Activated T-helper 17 cell treated with anti-CD3 and anti-CD28 coated beads, Interleukin-2, amount 50 U/mL, for 72 hours (primary cell): ENCODE measurements around the gene RNASE9. TPM values are rescaled to one million over a fixed set of nuclear protein-coding genes. Genes with fewer than 3 reads are reported as not detected.
"Not testable (repeated sequence)": the region's sequence is repeated elsewhere in the genome, so short reads cannot be mapped to it uniquely, and the experiment has no call there.

Experiments
- ATAC-seq: fragments of 150-1000 bp; cut with Tn5 transposase; replicated peaks from 2 replicates; pipeline ENCODE4 v1.10.0; 2021; ENCODE audit warnings: mild to moderate bottlenecking, moderate library complexity
- H3K27ac Mint-ChIP-seq: one replicate; pipeline ENCODE4 v1.8.0; 2022; ENCODE audit warnings: mixed read lengths
- H3K27me3 Mint-ChIP-seq: one replicate; pipeline ENCODE4 v1.8.0; 2022; ENCODE audit warnings: mixed read lengths
- H3K36me3 Mint-ChIP-seq: one replicate; pipeline ENCODE4 v1.8.0; 2022; ENCODE audit warnings: low read depth, mild to moderate bottlenecking, mixed read lengths
- H3K4me1 Mint-ChIP-seq: one replicate; pipeline ENCODE4 v1.8.0; 2022; ENCODE audit warnings: mixed read lengths
- H3K4me3 Mint-ChIP-seq: one replicate; pipeline ENCODE4 v1.8.0; 2022; ENCODE audit warnings: mild to moderate bottlenecking, mixed read lengths
- H3K9me3 Mint-ChIP-seq: one replicate; pipeline ENCODE4 v1.8.0; 2022; ENCODE audit warnings: mixed read lengths
- total RNA-seq, 2 donors: library from RNA; stranded (reverse); gene quantifications; one replicate each; pipeline ENCODE4 v1.2.3, GENCODE V29; 2022

The RNASE9 gene
- total RNA-seq, 2 donors from 2014 or later = not detected

DNA sequence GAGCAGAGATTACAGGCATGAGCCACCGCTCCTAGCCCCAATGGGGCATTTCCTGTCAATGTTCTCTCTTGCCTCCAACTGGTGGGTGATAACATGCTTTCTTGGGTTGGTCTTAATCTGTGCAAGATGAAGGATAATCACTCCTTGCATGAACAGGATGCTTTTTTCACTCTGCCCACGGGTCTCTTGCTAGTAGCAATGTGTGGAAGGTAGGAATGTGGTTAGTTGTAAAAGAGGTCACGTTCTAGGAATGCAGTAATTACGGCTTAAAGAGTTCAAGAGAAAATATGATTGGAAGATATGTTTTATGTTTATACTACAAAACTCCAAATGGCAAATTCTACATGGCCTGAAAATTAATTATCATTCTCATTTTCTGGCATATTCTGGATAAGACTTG is 45.0 kb downstream of the RNASE9 start:
- Mint-ChIP-seq H3K4me3 (no peak overlapping the region), H3K27ac (no peak overlapping the region), H3K4me1 (no peaks in the 10 kb centered on the region), H3K36me3 (no peaks in the 10 kb centered on the region), H3K9me3 (no peaks in the 10 kb centered on the region), H3K27me3 (no peaks in the 10 kb centered on the region)
- no peak for ATAC-seq

GRCh38 chr14:20512177-20512905 is 48.5 kb downstream of the RNASE9 start:
- Mint-ChIP-seq H3K4me1 (no peaks in the 10 kb centered on the region), H3K4me3 (no peak overlapping the region), H3K9me3 (no peaks in the 10 kb centered on the region), H3K36me3 (no peaks in the 10 kb centered on the region), H3K27me3 (no peaks in the 10 kb centered on the region), H3K27ac (no peak overlapping the region)
- no peak for ATAC-seq

DNA sequence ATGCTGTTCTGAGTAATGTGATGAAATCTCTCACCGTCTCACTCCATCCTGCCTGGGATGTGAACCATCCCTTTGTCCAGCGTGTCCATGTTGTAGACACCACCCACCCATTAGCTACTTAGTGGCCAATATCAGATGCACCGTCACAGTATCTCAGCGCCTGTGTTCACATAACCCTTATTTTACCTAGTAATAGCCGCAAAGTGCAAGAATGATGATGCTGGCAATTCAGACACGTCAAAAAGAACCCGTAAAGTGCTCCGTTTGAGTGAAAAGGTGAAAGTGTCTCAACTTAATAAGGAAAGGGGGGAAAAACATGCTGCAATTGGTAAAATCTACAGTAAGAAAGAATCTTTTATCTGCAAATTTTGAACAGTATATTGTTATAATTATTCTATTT is 52.5 kb downstream of the RNASE9 start:
- Mint-ChIP-seq H3K4me3 (no peak overlapping the region), H3K9me3 (no peaks in the 10 kb centered on the region), H3K27me3 (no peaks in the 10 kb centered on the region), H3K4me1 (no peaks in the 10 kb centered on the region), H3K27ac (no peak overlapping the region), H3K36me3 (no peaks in the 10 kb centered on the region)
- ATAC-seq = no peak

DNA sequence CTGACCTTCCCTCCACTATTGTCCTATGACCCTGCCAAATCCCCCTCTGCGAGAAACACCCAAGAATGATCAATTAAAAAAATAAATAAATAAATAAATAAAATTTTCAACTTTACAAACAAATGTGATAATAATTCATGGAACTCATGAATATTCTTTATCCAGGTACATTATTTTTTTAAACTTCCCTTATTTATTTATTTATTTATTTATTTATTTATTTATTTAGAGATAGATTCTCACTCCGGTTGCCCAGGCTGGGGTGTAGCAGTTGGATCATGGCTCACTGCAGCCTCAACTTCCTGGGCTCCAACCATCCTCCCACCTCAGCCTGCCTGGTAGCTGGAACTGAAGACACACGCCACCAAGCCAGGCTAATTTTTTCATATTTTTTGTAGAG is 53.3 kb downstream of the RNASE9 start:
- ATAC-seq, H3K36me3 Mint-ChIP-seq, H3K27ac Mint-ChIP-seq, H3K4me1 Mint-ChIP-seq, H3K4me3 Mint-ChIP-seq, H3K9me3 Mint-ChIP-seq, H3K27me3 Mint-ChIP-seq: not testable (repeated sequence)

DNA sequence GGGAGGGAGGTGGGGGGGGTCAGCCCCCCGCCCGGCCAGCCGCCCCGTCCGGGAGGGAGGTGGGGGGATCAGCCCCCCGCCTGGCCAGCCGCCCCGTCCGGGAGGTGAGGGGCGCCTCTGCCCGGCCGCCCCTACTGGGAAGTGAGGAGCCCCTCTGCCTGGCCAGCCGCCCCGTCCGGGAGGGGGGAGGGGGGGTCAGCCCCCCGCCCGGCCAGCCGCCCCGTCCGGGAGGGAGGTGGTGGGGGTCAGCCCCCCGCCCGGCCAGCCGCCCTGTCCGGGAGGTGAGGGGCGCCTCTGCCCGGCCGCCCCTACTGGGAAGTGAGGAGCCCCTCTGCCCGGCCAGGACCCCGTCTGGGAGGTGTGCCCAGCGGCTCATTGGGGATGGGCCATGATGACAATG is 54.1 kb downstream of the RNASE9 start:
- not testable (repeated sequence) for H3K36me3 Mint-ChIP-seq, ATAC-seq, H3K4me3 Mint-ChIP-seq, H3K27ac Mint-ChIP-seq, H3K4me1 Mint-ChIP-seq, H3K27me3 Mint-ChIP-seq, H3K9me3 Mint-ChIP-seq

GRCh38 chr14:20506276-20506675 is 54.6 kb downstream of the RNASE9 start:
- H3K4me3 Mint-ChIP-seq, H3K27ac Mint-ChIP-seq, H3K36me3 Mint-ChIP-seq, H3K9me3 Mint-ChIP-seq, ATAC-seq, H3K4me1 Mint-ChIP-seq, H3K27me3 Mint-ChIP-seq: not testable (repeated sequence)

Other genes with a start within 250 kb of the RNASE9 start
- 10 to 100 TPM; 53.5 to 93.4 TPM for gene CCNB1IP1, start 227.8 kb downstream of the RNASE9 start, total RNA-seq
- gene PARP2, start 217.4 kb downstream of the RNASE9 start, total RNA-seq = 10 to 100 TPM; 35.2 to 65.3 TPM
- 10 to 100 TPM; 36.6 to 86.1 TPM for gene TEP1, start 147.5 kb downstream of the RNASE9 start, total RNA-seq
- gene KLHL33, start 124.9 kb downstream of the RNASE9 start, total RNA-seq = under 1 TPM; 0.04 to 0.11 TPM
- 10 to 100 TPM; 40.5 to 42.3 TPM for gene OSGEP, start 106.2 kb downstream of the RNASE9 start, total RNA-seq
- 100 to 1,000 TPM; 151 to 224 TPM for gene APEX1, start 105.8 kb downstream of the RNASE9 start, total RNA-seq
- 10 to 100 TPM; 23.1 to 27.4 TPM for gene PIP4P1, start 99.6 kb downstream of the RNASE9 start, total RNA-seq
- 100 to 1,000 TPM; 135 to 231 TPM for gene PNP, start 91.6 kb downstream of the RNASE9 start, total RNA-seq
- under 1 TPM in 1 of 2 donors, not detected in 1; 0.45 TPM for gene RNASE10, start 55.5 kb downstream of the RNASE9 start, total RNA-seq
- not detected for gene RNASE11, start 27.0 kb upstream of the RNASE9 start, total RNA-seq
- gene RNASE12, start 30.3 kb upstream of the RNASE9 start, total RNA-seq = not detected
- gene OR6S1, start 80.6 kb upstream of the RNASE9 start, total RNA-seq = not detected
- 1 to 10 TPM; 1.0 to 6.1 TPM for gene RNASE4, start 123.5 kb upstream of the RNASE9 start, total RNA-seq
- gene ANG, start 127.7 kb upstream of the RNASE9 start, total RNA-seq = 10 to 100 TPM in 1 of 2 donors, 1 to 10 TPM in 1; 3.6 to 11.1 TPM
- gene EDDM3A, start 184.8 kb upstream of the RNASE9 start, total RNA-seq = not detected
- gene EDDM3B, start 207.4 kb upstream of the RNASE9 start, total RNA-seq = not detected
- gene RNASE6, start 220.2 kb upstream of the RNASE9 start, total RNA-seq = 1 to 10 TPM; 2.2 to 5.6 TPM
- gene RNASE1, start 241.8 kb upstream of the RNASE9 start, total RNA-seq = under 1 TPM in 1 of 2 donors, not detected in 1; 0.56 TPM